HG03045 (cell line): ENCODE measurements around the gene PERCC1.
"Not testable (repeated sequence)": the region's sequence is repeated elsewhere in the genome, so short reads cannot be mapped to it uniquely, and the experiment has no call there.

ENCODE experiments used
- ATAC-seq: cut with Tn5 transposase; IDR thresholded peaks from one replicate; pipeline ENCODE4 v1.9.1; 2021; ENCODE audit warnings: mild to moderate bottlenecking, moderate library complexity; ENCODE audit not compliant: unreplicated experiment

The PERCC1 gene

DNA sequence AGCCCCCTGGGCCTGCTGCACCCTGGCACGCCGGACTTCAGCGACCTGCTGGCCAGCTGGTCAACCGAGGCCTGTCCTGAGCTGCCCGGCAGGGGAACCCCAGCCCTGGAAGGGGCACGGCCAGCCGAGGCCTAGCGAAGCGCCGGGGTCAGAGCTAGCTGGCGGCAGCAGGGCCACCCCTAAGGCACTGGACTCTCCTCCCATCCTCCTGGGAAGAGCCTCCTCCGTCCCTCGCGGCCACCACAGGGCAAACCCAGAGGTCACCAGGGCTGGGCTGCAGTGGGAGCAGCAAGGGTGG is 2.3 kb downstream of the PERCC1 start:
- ATAC-seq: no peak

DNA sequence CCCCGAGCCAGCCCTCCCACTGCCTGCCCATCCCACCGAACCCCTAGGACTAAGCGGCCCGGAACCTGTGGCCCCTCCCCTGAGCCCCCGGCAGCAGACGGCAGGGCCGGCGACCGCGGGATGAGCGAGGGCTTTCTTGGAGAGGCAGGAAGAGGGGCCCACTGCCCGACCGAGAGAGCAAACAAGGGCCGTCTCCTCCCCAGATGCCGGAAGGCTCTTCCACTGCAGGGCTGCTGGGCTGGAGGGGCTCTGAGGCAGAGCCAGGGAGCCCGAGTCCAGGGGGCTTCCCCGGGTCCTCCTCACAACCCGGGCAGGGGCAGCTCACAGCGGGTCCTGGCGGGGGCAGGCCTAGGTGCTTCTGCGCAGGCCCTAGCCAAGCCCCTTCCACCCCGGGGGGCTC is 2.9 kb downstream of the PERCC1 start:
- ATAC-seq: no peak

DNA sequence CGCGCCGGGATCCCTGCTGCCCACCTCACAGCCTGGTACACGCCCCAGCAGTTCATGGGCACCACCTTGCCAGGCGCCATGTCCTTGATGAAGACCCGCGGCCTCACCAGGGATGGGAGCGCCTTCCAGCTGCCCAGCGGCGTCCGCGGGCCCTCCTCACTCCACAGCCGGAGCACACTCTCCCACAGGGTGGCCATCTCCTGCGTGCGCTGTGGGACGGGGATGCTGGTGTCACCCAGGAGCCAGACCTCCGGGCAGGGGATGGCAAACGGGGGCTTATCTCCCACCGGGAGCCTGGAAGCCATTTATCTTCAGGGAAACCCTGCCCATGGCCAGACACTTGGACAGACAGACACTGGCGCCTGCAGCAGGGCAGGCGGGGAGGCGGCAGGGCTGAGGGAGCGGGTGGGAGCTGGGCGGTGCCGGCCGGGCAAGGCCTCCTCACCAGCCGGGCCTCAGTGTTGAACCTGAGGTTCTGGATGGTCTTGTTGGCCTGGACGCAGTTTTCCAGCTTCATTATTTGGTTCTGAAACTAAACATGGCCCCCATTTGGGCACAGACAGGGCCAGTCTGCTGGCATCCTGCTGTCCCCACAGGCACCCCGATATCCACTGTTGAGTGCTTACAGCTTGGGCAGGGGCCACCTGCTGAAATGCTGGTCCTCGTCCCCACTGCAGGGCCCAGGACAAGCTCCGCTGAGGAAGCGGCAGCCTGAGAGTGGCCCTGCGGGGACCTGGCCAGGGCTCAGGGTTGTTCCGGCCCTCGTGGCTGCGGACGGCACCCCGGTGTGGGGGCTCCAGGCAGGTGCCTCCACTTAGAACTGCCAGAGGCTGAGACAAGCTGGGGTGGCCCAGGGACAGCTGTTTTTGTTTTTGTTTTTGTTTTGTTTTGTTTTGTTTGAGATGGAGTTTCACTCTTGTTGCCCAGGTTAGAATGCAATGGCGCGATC is 4.0 kb downstream of the PERCC1 start:
- ATAC-seq: no peak

DNA sequence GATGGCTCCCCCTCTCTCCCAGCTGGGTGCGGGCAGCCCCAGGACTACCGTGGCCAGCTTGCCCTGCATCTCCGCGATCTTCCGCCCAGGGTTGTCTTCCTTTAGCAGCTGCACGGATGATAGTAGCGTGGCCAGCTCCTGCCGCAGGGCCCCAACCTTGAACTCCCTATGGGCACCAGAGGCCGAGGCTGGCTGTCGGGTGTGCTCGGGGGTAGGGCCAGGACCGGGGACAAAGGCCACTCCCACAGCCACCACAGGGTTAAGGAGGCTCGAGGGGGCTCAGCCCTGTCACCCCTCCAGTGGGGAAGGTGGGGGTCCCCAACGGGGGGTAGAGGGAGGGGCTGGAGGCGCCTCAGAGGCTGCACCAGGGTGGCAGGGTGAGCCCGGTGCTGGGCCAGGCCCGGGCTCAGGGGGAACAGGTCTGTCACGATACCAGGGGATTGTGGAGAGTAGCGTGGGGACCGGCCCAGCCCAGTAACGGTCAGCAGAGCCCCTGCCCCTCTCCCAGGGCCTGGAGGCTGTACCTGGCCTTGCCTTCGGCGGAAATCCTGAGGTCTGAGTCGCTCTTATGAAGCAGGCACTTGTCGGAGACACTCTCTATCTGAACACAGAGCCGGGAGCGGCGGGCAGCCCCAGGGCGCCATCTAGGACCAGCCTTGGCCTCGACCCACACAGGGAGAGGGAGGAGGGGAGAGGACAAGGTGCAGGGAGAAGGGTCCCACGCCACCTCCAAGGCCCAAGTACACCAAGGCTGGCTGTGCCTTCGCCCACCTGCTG is 5.2 kb downstream of the PERCC1 start:
- ATAC-seq: no peak

DNA sequence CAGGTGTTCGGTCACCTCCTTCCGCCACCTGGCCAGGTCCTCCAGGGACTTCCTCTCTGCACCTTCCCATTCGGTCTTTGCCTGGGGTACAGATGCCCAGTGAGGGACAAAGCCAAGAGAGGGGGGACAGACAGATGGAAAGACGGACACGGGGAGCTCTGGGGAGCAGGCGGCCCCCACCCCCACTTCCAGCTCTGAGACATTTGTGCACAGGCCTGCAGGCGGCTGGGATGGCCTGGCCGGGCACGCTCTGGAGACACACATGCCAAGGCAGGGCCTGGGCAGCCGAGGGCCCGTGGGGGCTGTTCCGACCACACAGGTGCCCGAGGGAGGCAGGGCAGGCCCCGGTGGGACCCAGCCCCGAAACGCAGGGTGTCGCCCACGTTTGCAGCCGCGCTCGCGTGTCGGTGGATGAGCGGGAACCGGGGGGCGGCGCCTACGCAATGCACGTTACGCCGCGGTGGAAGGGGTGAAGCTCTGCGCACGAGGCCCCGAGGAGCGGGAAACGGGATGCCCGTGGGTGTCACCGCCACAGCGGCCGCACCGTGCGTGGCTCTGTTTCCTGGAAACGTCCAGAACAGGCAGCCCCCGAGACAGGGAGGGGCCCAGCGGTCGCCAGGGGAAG is 6.0 kb downstream of the PERCC1 start:
- no peak for ATAC-seq

DNA sequence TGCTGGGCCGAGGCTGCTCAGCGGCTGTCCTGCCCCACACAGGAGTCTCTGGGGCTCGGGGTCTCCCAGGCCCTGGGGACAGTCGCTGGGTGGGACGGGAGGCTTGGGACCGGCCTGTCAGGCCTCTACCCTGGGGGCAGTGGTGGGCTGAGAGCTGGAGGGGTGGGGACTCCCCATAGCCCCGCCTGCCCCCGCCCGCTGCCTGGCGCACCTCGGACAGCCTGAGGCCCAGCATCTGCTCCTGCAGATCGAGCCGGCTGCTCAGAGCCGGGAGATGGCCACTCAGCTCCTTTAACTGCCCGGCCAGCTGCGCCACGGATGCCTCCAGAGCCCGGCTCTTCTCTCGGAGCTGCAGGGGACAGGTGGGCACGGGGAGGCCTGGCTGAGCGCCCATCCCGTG is 6.7 kb downstream of the PERCC1 start:
- ATAC-seq: no peak

DNA sequence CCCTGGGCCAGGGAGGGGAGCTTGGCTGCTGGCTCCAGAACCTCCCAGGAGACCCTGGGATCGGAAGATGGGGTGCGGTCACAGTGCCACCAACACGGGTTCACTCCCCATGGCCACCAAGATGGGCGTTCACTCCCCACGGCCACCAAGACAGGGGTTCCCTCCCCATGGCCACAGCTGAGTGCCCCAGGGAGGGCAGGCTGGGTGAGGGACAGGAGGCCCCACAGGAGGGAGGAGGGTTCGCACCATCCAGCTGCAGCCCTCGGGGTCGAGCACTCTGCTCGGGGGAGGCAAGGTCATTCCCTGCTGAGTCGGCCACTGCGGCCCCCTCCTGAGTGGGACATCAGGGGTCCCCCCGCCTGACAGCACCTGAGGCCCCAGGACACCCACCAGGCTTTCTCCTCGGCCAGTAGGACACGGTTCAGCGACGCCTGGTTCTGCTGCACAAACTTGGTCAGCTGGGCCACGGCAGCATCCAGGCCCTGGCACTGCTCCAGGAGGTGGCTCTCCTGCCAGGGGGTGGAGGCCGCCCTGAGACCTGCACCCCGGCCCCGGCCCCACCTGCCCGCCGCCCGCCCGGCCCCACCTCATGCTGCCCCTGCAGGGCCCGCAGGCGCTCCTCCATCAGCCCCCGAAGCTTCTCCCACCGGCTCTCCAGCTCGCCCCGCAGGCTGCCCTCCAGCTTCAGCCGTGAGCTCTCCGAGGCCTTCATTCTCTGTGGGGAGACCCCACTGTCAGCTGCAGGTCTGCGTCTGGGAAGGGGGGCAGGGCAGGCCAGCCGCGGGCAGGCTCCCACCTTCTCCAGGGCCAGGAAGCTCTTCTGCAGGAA is 7.6 kb downstream of the PERCC1 start:
- ATAC-seq: no peak

DNA sequence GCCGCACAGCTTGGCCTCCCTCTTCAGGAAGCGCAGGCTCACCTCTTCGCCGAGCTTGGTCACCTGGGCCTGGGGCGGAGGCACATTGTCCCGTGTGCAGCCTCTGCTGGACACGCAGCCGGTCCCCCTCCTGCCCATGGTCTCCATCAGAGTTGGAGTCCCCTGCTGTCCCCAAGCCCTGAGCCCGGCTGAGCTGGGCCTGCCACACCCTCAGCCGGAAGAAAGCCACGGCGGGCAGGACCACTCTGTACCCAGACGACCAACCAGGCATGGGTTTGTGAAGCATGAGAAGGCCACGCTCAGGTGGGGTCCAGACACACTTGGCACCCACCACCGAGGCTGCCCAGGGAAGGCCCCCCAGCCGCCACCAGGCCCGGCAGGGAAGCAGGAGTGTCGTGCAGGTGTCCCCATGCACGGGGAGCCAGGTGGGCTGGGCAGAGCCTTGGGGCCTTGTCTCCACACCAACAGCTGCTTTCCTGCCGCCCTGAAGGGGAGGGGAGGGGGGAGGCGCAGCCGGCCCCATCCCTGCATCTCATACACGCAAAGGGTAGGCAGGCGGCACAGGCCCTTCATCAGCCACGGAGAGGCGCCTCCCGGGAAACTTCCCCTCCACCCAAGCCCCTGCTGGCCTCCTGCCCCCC is 8.3 kb downstream of the PERCC1 start:
- ATAC-seq: no peak

DNA sequence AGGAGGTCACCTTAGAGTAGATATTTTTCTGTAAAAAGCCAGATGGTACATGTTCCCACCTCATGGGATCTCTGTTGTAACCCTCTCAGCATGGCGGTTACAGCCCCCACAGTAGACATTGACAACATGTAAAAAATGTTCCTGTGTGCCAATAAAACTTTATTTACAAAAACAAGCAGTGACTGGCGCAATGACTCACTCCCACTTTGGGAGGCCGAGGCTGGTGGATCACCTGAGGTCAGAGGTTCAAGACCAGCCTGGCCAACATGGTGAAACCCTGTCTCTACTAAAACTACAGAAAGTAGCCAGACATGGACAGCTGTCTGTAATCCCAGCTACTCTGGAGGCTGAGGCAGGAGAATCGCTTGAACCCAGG is 8.8 kb downstream of the PERCC1 start:
- ATAC-seq: not testable (repeated sequence)

DNA sequence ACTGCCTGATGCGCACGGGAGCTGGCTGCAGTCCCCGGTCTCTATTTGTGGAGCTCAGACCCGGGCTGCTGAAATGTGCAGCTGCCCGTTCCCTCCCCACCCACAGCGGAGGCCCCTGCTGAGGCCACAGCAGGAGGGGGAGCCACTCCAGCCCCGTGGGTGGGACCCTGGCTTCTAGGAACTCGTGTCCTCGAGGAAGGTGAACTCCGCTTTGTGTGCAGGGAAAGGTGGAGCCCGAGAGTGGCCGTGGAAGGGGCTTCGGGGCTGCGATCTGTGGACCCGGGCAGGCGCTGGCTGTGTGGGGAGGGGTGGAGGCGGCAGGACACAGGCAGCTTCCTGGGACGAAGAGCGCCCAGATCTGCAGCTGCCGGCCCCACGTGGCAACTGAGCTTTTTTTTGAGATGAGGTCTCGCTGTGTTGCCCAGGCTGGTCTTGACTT is 10.5 kb downstream of the PERCC1 start:
- ATAC-seq: no peak

DNA sequence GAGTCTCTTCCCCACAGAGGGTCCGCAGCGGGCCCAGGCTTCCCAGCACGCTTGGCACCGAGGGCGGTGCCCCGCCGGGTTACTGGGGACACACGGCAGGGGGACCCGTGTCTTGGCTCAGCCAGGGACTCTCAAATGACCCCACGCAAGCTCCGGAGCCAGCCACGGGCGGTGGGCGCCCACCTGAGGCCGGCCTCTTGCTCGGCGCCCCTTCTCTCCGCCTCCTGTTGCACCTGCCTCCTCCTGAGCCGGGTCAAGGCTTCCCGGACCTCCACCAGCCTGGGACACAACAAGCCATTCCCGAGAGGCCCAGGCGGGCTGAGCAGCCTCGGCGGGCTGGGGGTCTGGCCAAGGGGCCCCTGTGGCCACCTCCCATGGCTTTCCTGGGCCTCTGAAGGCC is 11.8 kb downstream of the PERCC1 start:
- no peak for ATAC-seq

DNA sequence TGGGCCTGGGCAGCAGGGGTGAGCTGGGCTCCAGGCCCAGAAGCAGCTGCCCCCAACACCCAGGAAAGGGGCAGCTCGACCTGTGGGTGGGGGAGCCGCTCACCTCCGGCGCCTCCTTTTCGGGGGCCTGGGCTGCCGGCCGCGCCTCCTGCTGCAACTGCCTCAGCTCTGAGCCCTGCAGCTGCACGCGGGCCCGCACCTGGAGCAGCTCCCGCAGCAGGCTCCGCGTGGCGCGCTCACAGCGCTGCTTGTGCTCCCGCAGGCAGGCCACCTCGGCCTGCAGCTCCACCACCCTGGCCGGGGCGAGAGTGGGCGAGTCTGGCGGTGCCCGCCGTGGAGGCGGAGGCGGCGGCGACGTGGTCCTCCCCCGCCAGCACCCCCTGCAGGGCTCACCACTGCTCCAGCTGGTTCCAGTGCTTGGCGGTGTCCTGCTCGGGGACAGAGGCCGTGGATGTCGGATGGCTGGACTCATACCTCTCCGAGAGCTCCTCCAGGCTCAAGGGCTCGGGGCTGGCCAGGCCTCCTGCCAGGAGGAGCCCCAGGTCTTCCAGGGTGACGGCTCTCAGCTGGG is 12.6 kb downstream of the PERCC1 start:
- no peak for ATAC-seq

DNA sequence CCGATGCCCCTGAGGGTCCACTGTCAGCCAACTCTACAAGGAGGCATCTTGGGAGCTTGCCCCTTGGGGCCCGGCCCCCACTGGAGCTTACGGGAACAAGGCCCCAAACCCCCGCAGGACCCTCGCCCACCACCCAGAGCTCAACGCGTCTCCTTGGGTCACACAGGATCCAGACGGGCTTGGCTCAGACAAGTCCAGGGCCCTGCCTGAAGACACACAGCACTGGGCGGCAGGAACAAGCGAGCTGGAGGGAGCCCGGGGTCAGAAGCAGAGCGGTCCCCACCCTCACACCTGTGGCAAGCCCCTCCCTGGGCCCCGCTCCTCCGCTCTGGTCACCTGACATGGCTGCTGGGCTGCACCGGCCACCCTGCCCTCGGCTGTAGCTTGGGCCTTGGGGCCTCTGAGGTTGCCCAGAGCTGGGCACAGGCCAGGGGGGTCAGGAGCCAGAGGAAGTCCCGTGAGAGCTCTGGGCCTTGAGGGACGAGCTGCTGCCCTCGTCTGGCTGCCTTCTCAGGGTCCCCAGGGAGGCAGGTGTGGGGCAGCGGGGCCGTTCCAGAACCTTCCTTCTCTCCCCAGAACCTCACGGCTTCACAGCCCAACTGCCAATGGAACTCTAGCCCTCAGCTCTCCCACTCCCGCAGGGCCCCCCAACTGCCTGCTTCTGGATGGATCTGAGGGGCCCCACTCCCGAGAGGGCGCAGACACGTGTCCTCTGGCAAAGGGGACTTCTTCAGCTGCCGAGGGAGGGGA is 13.3 kb downstream of the PERCC1 start, which contains the start of gene CCDC154:
TSS of gene CCDC154 (minus strand) at position 577 of the 750 bp plus-strand sequence. CDS start at position 343, 234 bp downstream.
- ATAC-seq: no peak

DNA sequence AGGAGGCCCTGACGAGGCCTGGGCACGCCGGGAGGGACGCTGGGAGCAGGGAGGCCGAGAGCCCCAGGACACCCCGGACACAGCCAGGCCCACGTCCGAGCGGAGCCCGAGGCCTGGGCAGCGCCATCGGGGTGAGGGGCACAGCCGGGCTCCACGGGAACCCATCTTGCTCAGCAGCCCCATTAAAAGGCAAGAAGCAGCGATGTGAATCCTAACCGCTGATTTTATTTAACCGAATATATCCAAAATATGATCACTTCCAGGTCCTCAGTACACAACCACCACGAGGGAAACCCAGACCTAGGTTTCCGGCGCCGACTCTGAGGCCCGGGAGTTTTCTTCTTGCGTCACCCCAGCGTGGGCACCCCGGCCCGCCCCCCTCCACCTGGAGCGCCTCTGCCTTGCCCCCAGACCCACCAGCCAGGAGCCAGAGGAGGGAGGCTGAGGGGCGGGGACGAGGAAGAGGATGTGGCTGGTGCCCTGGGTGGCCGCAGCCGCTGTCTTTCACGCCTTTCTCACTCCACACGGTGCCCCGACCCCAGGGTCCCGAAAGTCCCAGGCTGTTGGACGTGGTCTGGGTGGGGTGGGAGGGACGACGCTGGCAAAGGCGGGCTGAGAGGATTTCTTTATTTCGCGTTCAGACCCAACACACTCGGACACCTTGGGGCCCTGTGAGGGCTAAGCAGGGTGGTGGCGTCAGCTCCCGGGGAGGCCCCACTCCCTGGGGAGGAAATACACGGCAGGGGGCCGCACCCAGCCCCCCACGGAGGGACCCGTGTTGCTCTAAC is 14.0 kb downstream of the PERCC1 start:
- ATAC-seq: no peak

DNA sequence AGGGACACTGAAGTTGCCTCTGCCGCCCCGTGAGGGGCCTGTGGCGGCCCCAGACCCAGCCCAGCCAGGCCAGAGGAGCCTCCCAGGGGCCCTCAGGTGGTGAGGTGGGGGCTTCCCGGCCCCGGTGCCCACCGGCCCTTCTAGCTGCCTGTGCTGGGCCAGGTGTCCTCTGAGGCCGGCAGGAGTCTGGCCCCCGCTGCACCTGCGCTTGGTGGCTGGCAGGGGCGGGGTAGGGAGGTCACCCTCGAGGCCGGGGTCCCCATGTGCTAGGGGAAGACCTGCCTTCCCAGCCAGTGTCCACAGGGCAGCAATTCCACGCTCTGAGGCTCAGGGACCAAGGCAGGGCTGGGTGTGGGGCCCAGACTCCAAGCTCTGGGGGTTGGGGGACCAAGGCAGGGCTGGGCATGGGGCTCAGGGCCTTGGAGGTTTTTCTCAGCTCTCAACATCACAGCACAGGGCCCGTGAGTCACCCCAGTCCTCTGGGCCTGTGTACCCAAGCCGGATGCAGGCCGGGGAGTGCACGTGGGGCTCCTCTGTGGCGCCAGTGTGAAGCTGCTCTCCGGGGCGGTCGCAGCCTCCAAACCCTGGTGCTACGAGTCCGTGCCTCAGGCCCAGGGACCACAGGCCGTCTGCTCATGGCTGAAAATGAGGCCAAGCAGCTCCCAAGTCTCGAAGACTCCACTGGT is 14.8 kb downstream of the PERCC1 start:
- no peak for ATAC-seq

DNA sequence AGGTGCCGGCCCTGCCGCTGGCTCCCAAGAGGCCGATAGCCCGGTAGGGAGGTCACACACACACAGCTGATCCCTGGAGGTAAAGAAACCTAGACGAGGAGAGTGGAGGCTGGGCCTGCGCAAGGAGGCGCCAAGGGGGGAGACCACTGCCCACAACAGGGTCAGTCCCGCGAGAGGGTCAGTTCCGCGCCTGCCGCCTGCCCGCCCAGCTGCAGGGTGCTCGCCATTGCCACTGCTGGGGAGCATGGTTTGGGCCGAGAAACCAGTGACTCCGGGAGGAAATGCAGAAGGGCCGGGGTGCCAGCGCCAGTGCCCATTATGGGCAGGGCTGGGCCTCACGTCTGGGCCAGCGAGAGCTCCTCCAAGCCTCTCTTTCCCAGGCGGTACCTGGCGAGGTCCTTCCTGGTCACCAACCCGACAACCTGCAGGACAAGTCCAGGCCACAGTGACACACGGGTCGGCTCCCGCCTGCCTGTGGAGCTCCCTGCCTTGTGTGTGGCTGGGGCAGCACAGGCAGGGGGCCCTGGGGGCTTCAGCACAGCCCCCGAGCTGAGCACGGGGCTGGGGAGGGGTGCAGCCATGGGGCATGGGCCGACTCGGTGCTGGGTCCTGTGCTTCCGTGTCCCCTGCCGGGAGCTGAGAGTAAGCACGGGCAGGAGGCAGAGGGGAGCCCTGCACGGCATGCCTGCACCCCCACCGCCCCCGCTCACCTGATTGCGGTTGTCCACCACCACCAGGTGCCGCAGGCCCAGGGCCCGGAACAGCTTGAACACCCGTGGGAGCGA is 15.6 kb downstream of the PERCC1 start:
- ATAC-seq: no peak

DNA sequence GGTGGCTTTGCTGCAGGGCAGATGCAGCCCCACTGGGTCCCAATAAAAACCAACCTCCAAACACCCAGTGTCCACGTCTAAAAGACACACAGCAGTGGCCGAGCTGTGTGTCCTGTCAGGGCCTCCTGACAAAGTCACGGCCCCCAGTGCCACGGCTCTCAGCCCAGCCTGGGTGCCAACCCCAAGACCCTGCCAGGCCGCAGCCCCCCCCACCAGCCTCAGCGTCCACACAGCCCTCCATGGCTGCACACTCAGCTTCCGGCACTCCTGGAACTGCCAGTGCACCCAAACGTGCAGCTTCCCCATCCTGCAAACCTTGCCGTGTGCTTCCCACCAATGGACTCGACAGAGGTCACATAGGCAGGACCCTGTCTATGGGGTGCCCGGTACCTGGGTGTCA is 17.1 kb downstream of the PERCC1 start:
- no peak for ATAC-seq
